ENCODE data around the gene LIMCH1.

DNA sequence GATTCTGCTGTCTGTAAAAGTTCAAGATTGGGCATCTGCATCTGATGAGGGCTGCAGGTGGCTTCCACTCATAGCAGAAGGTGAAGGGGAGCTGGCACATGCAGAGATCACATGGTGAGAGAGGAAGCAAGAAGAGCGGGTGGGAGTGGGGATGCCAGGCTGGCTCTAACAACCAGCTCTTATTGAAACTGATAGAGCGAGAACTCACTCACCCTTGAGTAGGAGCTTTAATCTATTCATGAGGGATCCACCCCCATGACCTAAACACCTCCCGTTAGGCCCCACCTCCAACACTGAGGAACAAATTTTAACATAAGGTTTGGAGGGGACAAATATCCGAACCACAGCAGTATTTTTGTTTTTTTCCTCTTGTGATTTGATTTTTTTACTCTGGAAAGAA is 164.8 kb downstream of the LIMCH1 start:
- TF ChIP-seq CTCF (IDR thresholded peaks at IDR 0.05; ENCODE audit: low read depth, low read length, poor library complexity, severe bottlenecking) (no peak), EZH2phosphoT487 (IDR thresholded peaks at IDR 0.05; ENCODE audit: borderline replicate concordance, low read length) (no peak)

Data from DOHH2 (cell line).